ENCODE results near the gene EFL1. TPM values are rescaled to one million over a fixed set of nuclear protein-coding genes. Genes with fewer than 3 reads are reported as not detected.
"Not testable (repeated sequence)": the region's sequence is repeated elsewhere in the genome, so short reads cannot be mapped to it uniquely, and the experiment has no call there.

The EFL1 gene
- total RNA-seq, 1 donor from 2014 or later = 18.1 TPM

DNA sequence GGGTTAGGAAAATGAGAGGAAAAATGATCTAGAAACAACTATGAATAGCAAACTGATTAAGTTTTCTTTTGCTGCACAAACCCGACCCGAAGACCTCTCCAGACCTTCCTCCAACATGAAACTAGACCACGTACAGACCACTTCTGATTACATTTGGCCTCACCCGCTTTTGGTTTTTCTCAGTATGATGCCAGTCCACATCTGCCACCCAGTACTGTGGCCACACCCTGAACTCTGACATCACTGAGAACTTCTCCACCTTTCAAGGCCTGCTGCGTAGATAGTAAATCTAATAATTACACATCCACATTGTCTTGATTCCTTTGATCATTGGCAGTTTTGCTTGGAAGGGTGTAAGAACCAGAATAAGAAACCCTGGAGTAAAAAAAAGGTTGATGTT lies 16.6 kb downstream of the EFL1 start:
- ATAC-seq (ENCODE audit: low read depth); H3K27ac Mint-ChIP-seq; CTCF ChIA-PET; H3K9me3 Mint-ChIP-seq; DNase-seq; intact Hi-C loops (cut with micrococcal nuclease); POLR2A ChIA-PET; H3K27me3 Mint-ChIP-seq; H3K4me3 Mint-ChIP-seq: not testable (repeated sequence)
- H3K4me1 Mint-ChIP-seq = peaks cover 11% of the 10 kb centered on the region
- peaks cover 47% of the 10 kb centered on the region for H3K36me3 Mint-ChIP-seq (ENCODE audit: low read depth)

DNA sequence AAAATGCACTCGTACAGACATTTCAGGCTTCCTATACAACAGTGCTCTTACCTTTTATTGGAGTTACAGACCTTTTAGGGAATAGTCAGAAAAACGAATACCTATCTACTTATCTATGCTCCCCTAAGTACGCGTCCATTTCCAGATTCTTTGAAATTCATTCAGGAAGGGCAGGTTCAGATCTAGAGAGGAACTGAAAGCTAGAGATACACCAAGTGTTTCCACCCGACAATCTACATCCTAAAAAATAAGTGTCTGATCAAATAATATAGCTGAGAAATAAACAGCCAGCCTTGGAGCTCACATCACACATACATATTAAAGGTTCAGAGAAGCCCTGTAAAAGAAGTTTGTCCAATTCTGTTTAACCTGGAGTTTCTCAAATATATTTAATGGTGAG lies 18.9 kb downstream of the EFL1 start:
- POLR2A ChIA-PET; H3K27ac Mint-ChIP-seq; intact Hi-C loops (cut with micrococcal nuclease); DNase-seq; CTCF ChIA-PET; H3K4me3 Mint-ChIP-seq; H3K9me3 Mint-ChIP-seq; ATAC-seq (ENCODE audit: low read depth); H3K27me3 Mint-ChIP-seq: not testable (repeated sequence)
- H3K4me1 Mint-ChIP-seq = peaks cover 11% of the 10 kb centered on the region
- peaks cover 54% of the 10 kb centered on the region for H3K36me3 Mint-ChIP-seq (ENCODE audit: low read depth)

DNA sequence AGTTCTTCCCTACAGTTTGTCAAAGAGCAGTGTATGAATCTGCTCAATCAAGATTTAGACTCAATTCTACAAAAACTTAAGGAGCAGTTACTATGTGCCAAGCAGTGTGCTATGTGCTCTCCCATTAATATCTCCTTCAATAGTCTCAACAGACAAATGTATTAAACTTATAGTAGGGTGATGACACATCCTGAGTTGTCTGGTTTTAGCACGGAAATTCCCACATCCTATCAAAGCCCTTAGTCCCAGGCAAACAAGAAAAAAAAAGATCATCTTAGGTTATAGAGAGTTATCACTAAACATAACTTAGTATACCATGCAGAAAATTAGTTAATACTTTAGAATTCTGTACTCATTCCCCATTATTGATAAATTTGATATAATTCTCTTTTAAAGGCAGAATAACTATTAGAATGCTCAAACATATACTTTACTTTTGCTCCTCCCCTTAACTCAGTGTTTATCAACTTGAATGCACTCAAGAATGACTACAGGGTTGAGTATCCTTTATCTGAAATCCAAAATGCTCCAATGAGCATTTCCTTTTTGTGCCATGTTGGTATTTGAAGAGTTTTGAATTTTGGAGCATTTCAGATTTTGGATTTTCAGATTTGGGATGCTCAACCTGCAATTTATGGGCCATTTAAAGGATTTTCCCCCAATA lies 20.6 kb downstream of the EFL1 start:
- peaks cover 60% of the 10 kb centered on the region for H3K36me3 Mint-ChIP-seq (ENCODE audit: low read depth)
- CTCF ChIA-PET; intact Hi-C loops (cut with micrococcal nuclease); H3K27ac Mint-ChIP-seq; POLR2A ChIA-PET; H3K4me3 Mint-ChIP-seq; H3K27me3 Mint-ChIP-seq; H3K9me3 Mint-ChIP-seq; ATAC-seq (ENCODE audit: low read depth); DNase-seq: not testable (repeated sequence)
- peaks cover 11% of the 10 kb centered on the region for H3K4me1 Mint-ChIP-seq

DNA sequence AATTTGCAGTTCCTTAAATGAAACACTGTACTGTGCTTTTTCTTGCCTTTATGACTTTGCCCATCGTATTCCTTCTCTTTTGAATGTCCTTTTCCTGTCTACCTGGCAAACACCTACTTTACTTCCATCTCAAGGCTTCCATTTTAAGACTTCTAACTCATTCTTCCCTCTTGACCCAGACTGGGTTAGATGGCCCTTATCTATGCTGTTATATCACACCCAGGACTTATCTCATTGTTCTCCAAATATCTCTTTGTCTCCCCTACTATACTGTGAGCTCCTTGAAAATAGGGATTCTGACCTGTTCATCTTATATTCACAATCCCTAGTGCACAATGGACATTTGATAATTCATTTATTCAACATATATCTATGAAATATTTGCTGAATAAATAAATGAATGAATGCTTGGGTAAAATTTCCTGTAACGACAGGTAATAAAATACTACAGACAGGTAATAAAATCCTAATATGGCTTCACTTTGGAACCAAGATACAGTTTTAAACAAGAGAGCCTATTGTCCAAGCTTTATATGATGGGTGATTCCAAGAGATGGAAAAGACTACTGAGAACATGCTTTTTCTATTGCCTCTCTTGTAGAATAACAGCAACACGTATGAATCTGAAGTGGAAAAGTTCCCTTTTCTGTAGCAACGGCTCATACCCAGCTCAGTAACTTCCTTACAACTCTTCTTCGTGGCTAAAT lies 22.7 kb downstream of the EFL1 start:
- intact Hi-C loops (cut with micrococcal nuclease) = no loop called here
- TF ChIP-seq, protein P1, sequence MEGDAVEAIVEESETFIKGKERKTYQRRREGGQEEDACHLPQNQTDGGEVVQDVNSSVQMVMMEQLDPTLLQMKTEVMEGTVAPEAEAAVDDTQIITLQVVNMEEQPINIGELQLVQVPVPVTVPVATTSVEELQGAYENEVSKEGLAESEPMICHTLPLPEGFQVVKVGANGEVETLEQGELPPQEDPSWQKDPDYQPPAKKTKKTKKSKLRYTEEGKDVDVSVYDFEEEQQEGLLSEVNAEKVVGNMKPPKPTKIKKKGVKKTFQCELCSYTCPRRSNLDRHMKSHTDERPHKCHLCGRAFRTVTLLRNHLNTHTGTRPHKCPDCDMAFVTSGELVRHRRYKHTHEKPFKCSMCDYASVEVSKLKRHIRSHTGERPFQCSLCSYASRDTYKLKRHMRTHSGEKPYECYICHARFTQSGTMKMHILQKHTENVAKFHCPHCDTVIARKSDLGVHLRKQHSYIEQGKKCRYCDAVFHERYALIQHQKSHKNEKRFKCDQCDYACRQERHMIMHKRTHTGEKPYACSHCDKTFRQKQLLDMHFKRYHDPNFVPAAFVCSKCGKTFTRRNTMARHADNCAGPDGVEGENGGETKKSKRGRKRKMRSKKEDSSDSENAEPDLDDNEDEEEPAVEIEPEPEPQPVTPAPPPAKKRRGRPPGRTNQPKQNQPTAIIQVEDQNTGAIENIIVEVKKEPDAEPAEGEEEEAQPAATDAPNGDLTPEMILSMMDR (IDR thresholded peaks at IDR 0.05) = no peak
- H3K27ac Mint-ChIP-seq = no peak overlapping the region
- H3K4me3 Mint-ChIP-seq = no peak overlapping the region
- peaks cover 11% of the 10 kb centered on the region for H3K4me1 Mint-ChIP-seq
- no peaks in the 10 kb centered on the region for H3K27me3 Mint-ChIP-seq
- H3K9me3 Mint-ChIP-seq = no peaks in the 10 kb centered on the region
- DNase-seq = no peak
- CTCF ChIA-PET = no interaction called here
- ATAC-seq (ENCODE audit: low read depth) = no peak
- H3K36me3 Mint-ChIP-seq (ENCODE audit: low read depth) = peaks cover 54% of the 10 kb centered on the region
- POLR2A ChIA-PET = no interaction called here

DNA sequence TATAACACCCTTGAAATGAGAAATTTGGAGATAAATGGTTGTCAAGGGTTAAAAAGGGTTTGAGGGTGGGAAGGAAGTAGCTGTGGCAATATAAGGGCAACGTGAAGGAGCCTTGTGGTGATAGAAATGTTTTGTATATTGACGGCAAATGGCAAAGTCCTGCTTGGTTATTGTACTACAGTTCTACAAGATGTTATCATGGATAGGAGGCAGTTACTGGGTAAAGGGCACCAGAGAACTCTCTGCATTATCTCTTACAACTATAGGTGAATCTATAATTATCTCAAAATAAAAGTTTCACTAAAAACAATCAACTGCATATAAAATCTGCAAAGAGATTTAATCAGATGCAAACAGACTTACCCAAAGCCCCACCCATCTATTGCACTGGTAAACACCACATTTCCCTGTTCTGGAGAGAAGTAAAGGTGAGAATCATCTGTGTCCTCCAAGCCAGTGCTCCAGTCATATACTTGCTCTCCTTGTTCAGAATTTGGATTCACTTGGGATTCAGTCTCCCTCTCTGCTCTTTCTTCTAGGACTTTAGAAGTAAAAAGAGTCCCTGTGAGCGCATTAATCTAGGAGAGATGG lies 24.5 kb downstream of the EFL1 start:
- intact Hi-C loops (cut with micrococcal nuclease); H3K4me1 Mint-ChIP-seq; DNase-seq; POLR2A ChIA-PET; H3K4me3 Mint-ChIP-seq; CTCF ChIA-PET; H3K27me3 Mint-ChIP-seq; ATAC-seq (ENCODE audit: low read depth); H3K27ac Mint-ChIP-seq; H3K9me3 Mint-ChIP-seq: not testable (repeated sequence)
- peaks cover 50% of the 10 kb centered on the region for H3K36me3 Mint-ChIP-seq (ENCODE audit: low read depth)

DNA sequence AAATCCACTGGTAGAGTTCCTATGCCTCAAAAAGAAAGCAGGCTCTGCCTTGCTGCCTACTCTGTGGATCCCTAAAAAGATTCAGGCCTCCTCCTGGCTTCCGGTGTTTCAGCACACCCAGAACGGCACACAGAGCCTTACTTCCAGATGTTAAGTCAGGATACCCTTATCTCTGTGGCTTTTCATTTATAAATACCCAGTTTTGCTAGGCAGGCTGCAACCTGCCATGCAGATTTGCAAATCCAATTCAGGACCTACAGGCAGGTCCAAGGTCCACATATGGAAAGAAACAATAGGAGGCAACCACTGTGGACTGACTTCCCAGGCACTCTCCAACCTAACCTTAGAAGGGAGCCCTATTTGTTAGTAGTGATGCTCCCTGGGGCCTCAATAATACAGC lies 30.7 kb downstream of the EFL1 start:
- no peak for ATAC-seq (ENCODE audit: low read depth)
- CTCF ChIA-PET = no interaction called here
- peaks cover 47% of the 10 kb centered on the region for H3K36me3 Mint-ChIP-seq (ENCODE audit: low read depth)

More for the DNA sequence above, 30.7 kb downstream of the EFL1 start:
- no peak for DNase-seq
- Mint-ChIP-seq H3K4me3 (no peak overlapping the region), H3K9me3 (no peaks in the 10 kb centered on the region), H3K27me3 (no peaks in the 10 kb centered on the region), H3K4me1 (peaks cover 5% of the 10 kb centered on the region), H3K27ac (no peak overlapping the region)
- TF ChIP-seq, protein P1 (IDR thresholded peaks at IDR 0.05) = no peak
- POLR2A ChIA-PET = no interaction called here
- intact Hi-C loops (cut with micrococcal nuclease) = no loop called here
